ENCODE measurements around the gene CEBPA. TPM values are rescaled to one million over a fixed set of nuclear protein-coding genes. Genes with fewer than 3 reads are reported as not detected.
A peak's percentile ranks its signal among the peaks of the same experiment; 100 is the strongest.

Gene CEBPA
- total and polyA plus RNA-seq, 9 donors, result 0.92 to 6.1 (median 3.7) TPM

- Histone ChIP-seq H3K27ac (no peak overlapping the region), H3K27me3 (no peaks in the 10 kb centered on the region), H3K4me1 (ENCODE audit: insufficient read depth) (peaks cover 10% of the 10 kb centered on the region), H3K9me3 (no peaks in the 10 kb centered on the region), H3K4me3 (peak overlapping the region; percentile 56), H3K36me3 (no peaks in the 10 kb centered on the region)
- intact Hi-C loops (cut with DNase I), result loop anchor here in 1 of 4 donors (1.0 to 10.0 kb wide), 3 partner anchors 71 to 167 kb away; partner anchors contain the start of genes CEBPG and WDR88
- 0 to 1% (median 1%) methylated on average over 22 to 41 of the region's 41 CpGs for WGBS, 3 donors
- TF ChIP-seq EP300 (IDR thresholded peaks at IDR 0.05) (no peak), POLR2A (IDR thresholded peaks at IDR 0.05) (no peak)
- TF ChIP-seq, protein P1, sequence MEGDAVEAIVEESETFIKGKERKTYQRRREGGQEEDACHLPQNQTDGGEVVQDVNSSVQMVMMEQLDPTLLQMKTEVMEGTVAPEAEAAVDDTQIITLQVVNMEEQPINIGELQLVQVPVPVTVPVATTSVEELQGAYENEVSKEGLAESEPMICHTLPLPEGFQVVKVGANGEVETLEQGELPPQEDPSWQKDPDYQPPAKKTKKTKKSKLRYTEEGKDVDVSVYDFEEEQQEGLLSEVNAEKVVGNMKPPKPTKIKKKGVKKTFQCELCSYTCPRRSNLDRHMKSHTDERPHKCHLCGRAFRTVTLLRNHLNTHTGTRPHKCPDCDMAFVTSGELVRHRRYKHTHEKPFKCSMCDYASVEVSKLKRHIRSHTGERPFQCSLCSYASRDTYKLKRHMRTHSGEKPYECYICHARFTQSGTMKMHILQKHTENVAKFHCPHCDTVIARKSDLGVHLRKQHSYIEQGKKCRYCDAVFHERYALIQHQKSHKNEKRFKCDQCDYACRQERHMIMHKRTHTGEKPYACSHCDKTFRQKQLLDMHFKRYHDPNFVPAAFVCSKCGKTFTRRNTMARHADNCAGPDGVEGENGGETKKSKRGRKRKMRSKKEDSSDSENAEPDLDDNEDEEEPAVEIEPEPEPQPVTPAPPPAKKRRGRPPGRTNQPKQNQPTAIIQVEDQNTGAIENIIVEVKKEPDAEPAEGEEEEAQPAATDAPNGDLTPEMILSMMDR (IDR thresholded peaks at IDR 0.05), result no peak
- no peak for DNase-seq
Measured at GRCh38 chr19:33301900-33302174, 497 bp downstream of the CEBPA start.

DNA sequence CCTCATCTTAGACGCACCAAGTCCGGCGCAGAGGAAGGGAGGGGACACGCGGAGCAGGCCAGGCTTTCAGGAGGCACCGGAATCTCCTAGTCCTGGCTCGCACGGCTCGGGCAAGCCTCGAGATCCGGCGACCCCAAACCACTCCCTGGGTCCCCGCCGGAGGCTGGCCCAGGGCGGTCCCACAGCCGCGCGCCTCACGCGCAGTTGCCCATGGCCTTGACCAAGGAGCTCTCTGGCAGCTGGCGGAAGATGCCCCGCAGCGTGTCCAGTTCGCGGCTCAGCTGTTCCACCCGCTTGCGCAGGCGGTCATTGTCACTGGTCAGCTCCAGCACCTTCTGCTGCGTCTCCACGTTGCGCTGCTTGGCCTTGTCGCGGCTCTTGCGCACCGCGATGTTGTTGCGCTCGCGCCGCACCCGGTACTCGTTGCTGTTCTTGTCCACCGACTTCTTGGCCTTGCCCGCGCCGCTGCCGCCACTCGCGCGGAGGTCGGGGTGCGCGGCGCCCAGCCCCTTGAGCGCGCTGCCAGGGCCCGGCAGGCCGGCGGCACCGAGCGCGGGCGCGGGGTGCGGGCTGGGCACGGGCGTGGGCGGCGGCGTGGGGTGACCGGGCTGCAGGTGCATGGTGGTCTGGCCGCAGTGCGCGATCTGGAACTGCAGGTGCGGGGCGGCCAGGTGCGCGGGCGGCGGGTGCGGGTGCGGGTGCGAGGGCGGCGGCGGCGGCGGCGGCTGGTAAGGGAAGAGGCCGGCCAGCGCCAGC, 1.0 kb downstream of the CEBPA start:
- Histone ChIP-seq H3K27me3 (no peaks in the 10 kb centered on the region), H3K9me3 (no peaks in the 10 kb centered on the region), H3K4me1 (ENCODE audit: insufficient read depth) (peaks cover 10% of the 10 kb centered on the region), H3K4me3 (peak overlapping the region; percentile 56), H3K27ac (no peak overlapping the region), H3K36me3 (no peaks in the 10 kb centered on the region)
- WGBS, 3 donors, result 1% methylated on average over 65 to 91 of the region's 91 CpGs
- peak in 1 of 5 donors; percentile 34 for DNase-seq
- intact Hi-C loops (cut with DNase I), result loop anchor here in 1 of 4 donors (5.0 to 10.0 kb wide), 2 partner anchors 106 to 167 kb away; partner anchors contain the start of gene WDR88
- TF ChIP-seq, protein P1 (IDR thresholded peaks at IDR 0.05), result no peak

GRCh38 chr19:33300894-33301143, 1.5 kb downstream of the CEBPA start:
- WGBS, 3 donors, result 3 to 7% (median 3%) methylated on average over 5 to 7 of the region's 7 CpGs
- intact Hi-C loops (cut with DNase I), result loop anchor here in 1 of 4 donors (5.0 to 10.0 kb wide), 2 partner anchors 106 to 166 kb away; partner anchors contain the start of gene WDR88
- H3K27me3 ChIP-seq, result no peaks in the 10 kb centered on the region
- no peak overlapping the region for H3K27ac ChIP-seq
- TF ChIP-seq POLR2A (IDR thresholded peaks at IDR 0.05), result no peak
- TF ChIP-seq EP300 (IDR thresholded peaks at IDR 0.05), result no peak
- H3K36me3 ChIP-seq, result no peaks in the 10 kb centered on the region
- no peaks in the 10 kb centered on the region for H3K9me3 ChIP-seq
- H3K4me1 ChIP-seq (ENCODE audit: insufficient read depth), result peaks cover 10% of the 10 kb centered on the region
- H3K4me3 ChIP-seq, result peak overlapping the region; percentile 56
- no peak for DNase-seq

GRCh38 chr19:33300009-33300893, 2.1 kb downstream of the CEBPA start:
- Histone ChIP-seq H3K27ac (no peak overlapping the region), H3K4me3 (no peak overlapping the region), H3K36me3 (no peaks in the 10 kb centered on the region), H3K9me3 (no peaks in the 10 kb centered on the region), H3K4me1 (ENCODE audit: insufficient read depth) (peaks cover 10% of the 10 kb centered on the region), H3K27me3 (no peaks in the 10 kb centered on the region)
- peak in 2 of 5 donors; percentile 37 to 43 for DNase-seq
- 25 to 31% (median 28%) methylated on average over 25 of the region's 25 CpGs for WGBS, 3 donors
- TF ChIP-seq, protein P1 (IDR thresholded peaks at IDR 0.05), result no peak
- TF ChIP-seq POLR2A (IDR thresholded peaks at IDR 0.05) (no peak), EP300 (IDR thresholded peaks at IDR 0.05) (no peak)
- intact Hi-C loops (cut with DNase I), result loop anchor here in 1 of 4 donors (5.0 to 10.0 kb wide), 2 partner anchors 107 to 165 kb away; partner anchors contain the start of gene WDR88

Measured in ovary (tissue), 9 donors.